ENCODE results near the gene TIMM13.

TIMM13 gene

GRCh38 chr19:2376784-2377519 lies 50.4 kb downstream of the TIMM13 start:
- DNase-seq, result no peak

Measured in activated CD4-positive, alpha-beta T cell treated with anti-CD3 and anti-CD28 coated beads for 48 hours (primary cell).